Naive B cell (primary cell): Measurements from ENCODE around the gene DXO. TPM values are rescaled to one million over a fixed set of nuclear protein-coding genes. Genes with fewer than 3 reads are reported as not detected.

Experiments
- ATAC-seq, 2 donors: fragments of 150-1000 bp; cut with Tn5 transposase; 2 replicates each; pipeline ENCODE4 v1.10.0; 2021; ENCODE audit warnings: low read depth in 2 of 2, mild to moderate bottlenecking in 2 of 2, moderate library complexity in 2 of 2
- DNase-seq: peaks from one replicate; pipeline ENCODE4 v3.0.0; 2022
- H3K27ac Mint-ChIP-seq, 6 donors: one replicate each; pipeline ENCODE4 v1.8.0; 2020 to 2022; ENCODE audit warnings: mild to moderate bottlenecking in 6 of 6, mixed read lengths in 6 of 6, moderate library complexity in 5 of 6, inconsistent platforms in 2 of 6
- H3K27me3 Mint-ChIP-seq, 3 donors: one replicate each; pipeline ENCODE4 v1.8.0; 2021 to 2022; ENCODE audit warnings: mixed read lengths in 3 of 3, mild to moderate bottlenecking in 1 of 3
- H3K36me3 Mint-ChIP-seq, 2 donors: one replicate each; pipeline ENCODE4 v1.8.0; 2020 to 2022; ENCODE audit warnings: mixed read lengths in 2 of 2, inconsistent platforms in 1 of 2, mild to moderate bottlenecking in 1 of 2
- H3K4me1 Mint-ChIP-seq, 3 donors: one replicate each; pipeline ENCODE4 v1.8.0; 2020 to 2022; ENCODE audit warnings: mixed read lengths in 3 of 3, inconsistent platforms in 1 of 3, mild to moderate bottlenecking in 1 of 3, moderate library complexity in 1 of 3
- H3K4me3 Mint-ChIP-seq, 8 donors: one replicate each; pipeline ENCODE4 v1.8.0; 2020 to 2022; ENCODE audit warnings: mild to moderate bottlenecking in 8 of 8, mixed read lengths in 8 of 8, moderate library complexity in 8 of 8, inconsistent platforms in 2 of 8
- H3K9me3 Mint-ChIP-seq, 7 donors: one replicate each; pipeline ENCODE4 v1.8.0; 2020 to 2022; ENCODE audit warnings: mixed read lengths in 7 of 7, mild to moderate bottlenecking in 5 of 7, inconsistent platforms in 2 of 7, moderate library complexity in 1 of 7
- polyA plus RNA-seq, 6 donors: library from polyadenylated mRNA; unstranded; fragments of 300-500 nt; fragmentation: Illumina TruSeq; gene quantifications; one replicate each; pipeline ENCODE4 v1.2.3, GENCODE V29; 2021; ENCODE audit warnings: low read depth in 6 of 6

DXO gene
- polyA plus RNA-seq, 6 donors from 2014 or later, result 15.5 to 24.0 (median 20.5) TPM

GRCh38 chr6:31958741-31959739 is 12.9 kb downstream of the DXO start, which contains the start of the genes NELFE and SKIC2:
TSS of gene NELFE (minus strand) at chr6:31958971. CDS start at chr6:31958446, 525 bp downstream.
TSS of gene SKIC2 (plus strand) at chr6:31959175. CDS start at chr6:31959193, 18 bp downstream.
- Mint-ChIP-seq H3K36me3 (peaks cover 9 to 40% of the 10 kb centered on the region in 2 donors), H3K27me3 (no peaks in the 10 kb centered on the region), H3K27ac (peak within 1 kb of the TSS; percentile 97 to 98 (median 98)), H3K4me1 (peaks cover 29 to 44% (median 38%) of the 10 kb centered on the region in 3 donors), H3K4me3 (peak within 1 kb of the TSS; percentile 94 to 98 (median 98)), H3K9me3 (no peaks in the 10 kb centered on the region)
- ATAC-seq (peak; percentile 96 to 97), DNase-seq (peak; percentile 98)

GRCh38 chr6:31958412-31958740 is 13.6 kb downstream of the DXO start:
- DNase-seq, result no peak
- Mint-ChIP-seq H3K9me3 (no peaks in the 10 kb centered on the region), H3K27ac (peak overlapping the region; percentile 97 to 98 (median 98)), H3K4me1 (peaks cover 31 to 44% (median 38%) of the 10 kb centered on the region in 3 donors), H3K27me3 (no peaks in the 10 kb centered on the region), H3K4me3 (peak overlapping the region; percentile 94 to 98 (median 98)), H3K36me3 (peaks cover 12 to 47% of the 10 kb centered on the region in 2 donors)
- ATAC-seq, result peak in 1 of 2 donors; percentile 1

- Mint-ChIP-seq H3K27me3 (no peaks in the 10 kb centered on the region), H3K4me1 (peaks cover 31 to 38% (median 38%) of the 10 kb centered on the region in 3 donors), H3K4me3 (peak overlapping the region in 4 of 8 donors; percentile 23 to 98 (median 98)), H3K9me3 (no peaks in the 10 kb centered on the region), H3K27ac (peak overlapping the region in 2 of 6 donors; percentile 70 to 77), H3K36me3 (peaks cover 12 to 39% of the 10 kb centered on the region in 2 donors)
- DNase-seq (no peak), ATAC-seq (no peak)
Measured at GRCh38 chr6:31956796-31957195, 15.1 kb downstream of the DXO start.

DNA sequence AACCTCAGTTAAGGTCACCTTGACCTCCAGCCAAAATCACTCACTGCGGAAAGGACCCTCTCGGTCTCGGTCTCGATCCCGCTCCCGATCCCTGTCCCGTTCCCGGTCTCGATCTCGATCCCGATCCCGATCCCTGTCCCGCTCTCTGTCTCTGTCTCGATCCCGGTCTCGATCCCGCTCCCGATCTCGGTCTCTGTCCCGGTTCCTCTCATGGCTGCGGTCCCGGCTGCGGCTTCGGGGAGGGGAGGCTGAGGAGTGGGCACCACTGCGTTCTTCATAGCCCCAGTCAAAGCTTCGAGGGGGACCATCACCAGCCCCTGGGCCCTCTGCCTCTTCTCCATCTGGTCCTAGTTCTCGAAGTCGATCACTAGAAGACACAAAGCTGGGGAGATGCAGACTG is 17.4 kb downstream of the DXO start:
- Mint-ChIP-seq H3K36me3 (peaks cover 12 to 25% of the 10 kb centered on the region in 2 donors), H3K4me3 (peak overlapping the region in 2 of 8 donors; percentile 14 to 17), H3K9me3 (no peaks in the 10 kb centered on the region), H3K27me3 (no peaks in the 10 kb centered on the region), H3K4me1 (peaks cover 24 to 25% (median 25%) of the 10 kb centered on the region in 3 donors), H3K27ac (peak overlapping the region in 2 of 6 donors; percentile 33 to 64)
- ATAC-seq, result no peak
- no peak for DNase-seq

GRCh38 chr6:31952890-31953289 is 19.0 kb downstream of the DXO start:
- Mint-ChIP-seq H3K4me3 (peak overlapping the region in 1 of 8 donors; percentile 27), H3K36me3 (peaks cover 12 to 25% of the 10 kb centered on the region in 2 donors), H3K27me3 (no peaks in the 10 kb centered on the region), H3K4me1 (peaks cover 11 to 21% (median 12%) of the 10 kb centered on the region in 3 donors), H3K9me3 (no peaks in the 10 kb centered on the region), H3K27ac (peak overlapping the region in 4 of 6 donors; percentile 19 to 81 (median 28))
- DNase-seq (no peak), ATAC-seq (no peak)

GRCh38 chr6:31952140-31952805 is 19.7 kb downstream of the DXO start:
- Mint-ChIP-seq H3K36me3 (peaks cover 12 to 25% of the 10 kb centered on the region in 2 donors), H3K27ac (peak overlapping the region in 2 of 6 donors; percentile 20 to 21), H3K27me3 (no peaks in the 10 kb centered on the region), H3K4me3 (peak overlapping the region in 1 of 8 donors; percentile 27), H3K4me1 (peaks cover 5 to 20% (median 6%) of the 10 kb centered on the region in 3 donors), H3K9me3 (no peaks in the 10 kb centered on the region)
- peak; percentile 23 to 38 for ATAC-seq
- peak; percentile 15 for DNase-seq

- peaks cover 0 to 20% (median 10%) of the 10 kb centered on the region in 3 donors for H3K4me1 Mint-ChIP-seq
- H3K9me3 Mint-ChIP-seq, result no peaks in the 10 kb centered on the region
- ATAC-seq (no peak), DNase-seq (no peak)
- peak overlapping the region in 1 of 8 donors; percentile 58 for H3K4me3 Mint-ChIP-seq
- no peak overlapping the region for H3K27ac Mint-ChIP-seq
- H3K36me3 Mint-ChIP-seq, result peaks cover 12 to 23% of the 10 kb centered on the region in 2 donors
- peaks cover 5 to 16% (median 8%) of the 10 kb centered on the region in 3 donors for H3K27me3 Mint-ChIP-seq
Measured at GRCh38 chr6:31949926-31950548, 21.9 kb downstream of the DXO start.

DNA sequence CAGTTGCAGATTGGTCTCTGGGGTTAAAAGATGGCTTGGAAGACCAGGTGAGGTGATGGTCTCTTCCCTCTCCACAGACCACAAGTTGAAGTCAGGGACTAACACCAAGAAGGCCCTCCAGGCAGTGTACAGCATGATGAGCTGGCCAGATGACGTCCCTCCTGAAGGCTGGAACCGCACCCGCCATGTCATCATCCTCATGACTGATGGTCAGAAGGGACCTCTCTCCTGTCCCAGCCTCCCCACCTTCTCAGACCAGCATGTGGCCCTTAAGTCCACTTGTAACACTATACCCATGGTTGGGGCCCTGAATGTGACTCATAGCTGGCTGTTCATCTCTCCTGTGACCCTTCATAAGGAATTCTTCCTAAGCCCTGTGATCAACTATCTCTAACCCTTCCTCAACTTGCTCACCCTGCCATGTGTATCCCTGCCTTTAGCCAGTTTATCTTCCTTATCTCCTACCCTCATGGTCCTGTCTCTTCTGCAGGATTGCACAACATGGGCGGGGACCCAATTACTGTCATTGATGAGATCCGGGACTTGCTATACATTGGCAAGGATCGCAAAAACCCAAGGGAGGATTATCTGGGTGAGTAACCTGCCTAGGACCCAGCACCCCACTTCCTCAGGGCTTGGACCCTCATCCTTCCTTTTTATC is 23.1 kb downstream of the DXO start:
- H3K27me3 Mint-ChIP-seq, result peaks cover 5 to 25% (median 17%) of the 10 kb centered on the region in 3 donors
- ATAC-seq (no peak), DNase-seq (no peak)
- H3K4me3 Mint-ChIP-seq, result no peak overlapping the region
- peak overlapping the region in 4 of 6 donors; percentile 50 to 88 (median 54) for H3K27ac Mint-ChIP-seq
- H3K36me3 Mint-ChIP-seq, result peaks cover 1 to 11% of the 10 kb centered on the region in 2 donors
- H3K9me3 Mint-ChIP-seq, result no peaks in the 10 kb centered on the region
- peaks cover 0 to 20% (median 15%) of the 10 kb centered on the region in 3 donors for H3K4me1 Mint-ChIP-seq

- H3K36me3 Mint-ChIP-seq, result peaks cover 0 to 6% of the 10 kb centered on the region in 2 donors
- peak overlapping the region in 2 of 8 donors; percentile 14 to 37 for H3K4me3 Mint-ChIP-seq
- H3K4me1 Mint-ChIP-seq, result peaks cover 0 to 18% (median 15%) of the 10 kb centered on the region in 3 donors
- H3K27me3 Mint-ChIP-seq, result peaks cover 5 to 31% (median 23%) of the 10 kb centered on the region in 3 donors
- H3K27ac Mint-ChIP-seq, result peak overlapping the region in 4 of 6 donors; percentile 71 to 97 (median 81)
- no peak for DNase-seq
- no peaks in the 10 kb centered on the region for H3K9me3 Mint-ChIP-seq
- no peak for ATAC-seq
Measured at GRCh38 chr6:31948306-31948705, 23.6 kb downstream of the DXO start.

GRCh38 chr6:31947864-31948263 is 24.1 kb downstream of the DXO start:
- Mint-ChIP-seq H3K36me3 (peaks cover 0 to 1% of the 10 kb centered on the region in 2 donors), H3K27me3 (peaks cover 5 to 36% (median 26%) of the 10 kb centered on the region in 3 donors), H3K4me1 (peaks cover 0 to 15% (median 13%) of the 10 kb centered on the region in 3 donors), H3K9me3 (no peaks in the 10 kb centered on the region), H3K4me3 (no peak overlapping the region), H3K27ac (peak overlapping the region in 2 of 6 donors; percentile 71 to 74)
- no peak for DNase-seq
- no peak for ATAC-seq

DNA sequence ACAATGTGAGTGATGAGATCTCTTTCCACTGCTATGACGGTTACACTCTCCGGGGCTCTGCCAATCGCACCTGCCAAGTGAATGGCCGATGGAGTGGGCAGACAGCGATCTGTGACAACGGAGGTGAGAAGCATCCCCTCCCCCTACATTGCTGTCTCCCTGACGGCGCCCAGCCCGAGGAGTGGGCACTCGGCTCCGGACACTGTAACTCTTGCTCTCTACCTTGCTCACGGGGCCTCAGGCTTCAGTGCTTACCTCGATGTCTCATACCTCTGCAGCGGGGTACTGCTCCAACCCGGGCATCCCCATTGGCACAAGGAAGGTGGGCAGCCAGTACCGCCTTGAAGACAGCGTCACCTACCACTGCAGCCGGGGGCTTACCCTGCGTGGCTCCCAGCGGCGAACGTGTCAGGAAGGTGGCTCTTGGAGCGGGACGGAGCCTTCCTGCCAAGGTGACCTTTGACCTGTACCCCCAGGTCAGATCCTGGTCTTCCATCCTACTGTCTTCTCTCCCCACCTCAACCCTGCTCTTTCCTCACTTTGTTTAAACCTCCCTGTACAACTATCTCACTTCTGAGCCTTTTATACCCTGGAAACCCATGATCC is 24.8 kb downstream of the DXO start:
- peaks cover 0 to 15% (median 11%) of the 10 kb centered on the region in 3 donors for H3K4me1 Mint-ChIP-seq
- no peak overlapping the region for H3K4me3 Mint-ChIP-seq
- H3K27me3 Mint-ChIP-seq, result peaks cover 11 to 42% (median 33%) of the 10 kb centered on the region in 3 donors
- H3K27ac Mint-ChIP-seq, result no peak overlapping the region
- ATAC-seq (no peak), DNase-seq (no peak)
- no peaks in the 10 kb centered on the region for H3K36me3 Mint-ChIP-seq
- H3K9me3 Mint-ChIP-seq, result no peaks in the 10 kb centered on the region

DNA sequence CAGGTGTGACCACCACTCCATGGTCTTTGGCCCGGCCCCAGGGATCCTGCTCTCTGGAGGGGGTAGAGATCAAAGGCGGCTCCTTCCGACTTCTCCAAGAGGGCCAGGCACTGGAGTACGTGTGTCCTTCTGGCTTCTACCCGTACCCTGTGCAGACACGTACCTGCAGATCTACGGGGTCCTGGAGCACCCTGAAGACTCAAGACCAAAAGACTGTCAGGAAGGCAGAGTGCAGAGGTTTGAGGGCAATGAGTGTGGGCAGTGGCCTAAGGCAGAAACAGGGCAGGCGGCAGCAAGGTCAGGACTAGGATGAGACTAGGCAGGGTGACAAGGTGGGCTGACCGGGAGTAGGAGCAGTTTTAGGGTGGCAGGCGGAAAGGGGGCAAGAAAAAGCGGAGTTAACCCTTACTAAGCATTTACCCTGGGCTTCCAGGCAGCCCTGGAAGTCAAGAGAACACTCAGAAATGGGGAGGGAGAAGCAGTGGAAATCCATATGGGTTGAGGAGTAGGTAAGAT is 25.5 kb downstream of the DXO start:
- peak overlapping the region in 1 of 6 donors; percentile 52 for H3K27ac Mint-ChIP-seq
- no peaks in the 10 kb centered on the region for H3K36me3 Mint-ChIP-seq
- H3K27me3 Mint-ChIP-seq, result peaks cover 12 to 45% (median 35%) of the 10 kb centered on the region in 3 donors
- ATAC-seq (no peak), DNase-seq (no peak)
- no peak overlapping the region for H3K4me3 Mint-ChIP-seq
- peaks cover 0 to 15% (median 11%) of the 10 kb centered on the region in 3 donors for H3K4me1 Mint-ChIP-seq
- H3K9me3 Mint-ChIP-seq, result no peaks in the 10 kb centered on the region
